ENCODE results near the gene GLYATL1B. TPM values are rescaled to one million over a fixed set of nuclear protein-coding genes. Genes with fewer than 3 reads are reported as not detected.
"Not testable (repeated sequence)": the region's sequence is repeated elsewhere in the genome, so short reads cannot be mapped to it uniquely, and the experiment has no call there.

Gene GLYATL1B
- polyA plus RNA-seq, 2 of the 4 experiments (the other 2 are of a cell fraction), result not detected

DNA sequence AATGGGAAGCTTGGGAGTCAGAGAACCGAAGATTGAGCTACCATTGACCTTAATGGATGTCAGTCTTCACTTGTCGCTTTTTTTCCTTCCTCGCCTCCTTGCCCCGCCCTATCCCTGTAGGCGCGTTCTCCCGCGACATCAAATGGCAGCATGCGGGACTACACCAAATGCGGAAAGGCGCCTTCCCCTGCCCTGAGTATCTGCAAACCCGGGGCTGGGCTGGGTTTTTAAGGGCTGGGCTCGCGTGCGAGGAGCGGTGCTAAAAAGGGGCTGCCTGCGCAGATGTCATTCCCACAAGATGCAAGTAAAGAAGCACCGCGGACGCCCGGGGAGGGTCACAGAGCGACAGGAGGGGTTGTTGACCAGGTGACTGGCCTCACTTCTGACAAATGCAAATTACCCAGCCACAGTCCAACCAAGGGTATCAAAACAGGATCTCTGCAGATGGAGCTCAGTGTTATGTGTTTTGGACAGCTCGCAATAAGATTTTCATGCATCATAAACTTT lies 16.2 kb downstream of the GLYATL1B start:
- ChIA-PET CTCF (interaction anchor here (0.7 to 4.7 kb wide), 5 partner anchors 34 to 327 kb away, joined by 3 to 15 read pairs (median 5); no protein-coding TSS in a partner anchor), POLR2A (no interaction called here)
- WGBS (ENCODE audit: missing lambda C conversion rate), result 16% methylated on average over 23 of the region's 23 CpGs
- TF ChIP-seq CTCF (IDR thresholded peaks at IDR 0.05) (peak; percentile 29; the same call in 2 of the 3 replicates), MAX (IDR thresholded peaks at IDR 0.05) (peak; percentile 85), E2F6 (IDR thresholded peaks at IDR 0.05; ENCODE audit: borderline replicate concordance, low read depth) (peak; percentile 66), RAD21 (conservative IDR thresholded peaks at IDR 0.05 in 1 of 2, IDR thresholded peaks at IDR 0.05 in 1 of 2) (peak; percentile 39 to 56; a peak in 4 of 5 replicates), RNF2 (IDR thresholded peaks at IDR 0.05; ENCODE audit: borderline replicate concordance, low read depth) (no peak)
- Histone ChIP-seq H3K27ac (peak overlapping the region; percentile 44 to 46; a peak in 2 of 6 replicates), H3K4me1 (peaks cover 8% of the 10 kb centered on the region; the same call in 2 of the 3 replicates), H3K9me3 (no peaks in the 10 kb centered on the region), H3K4me3 (peak overlapping the region; percentile 49), H3K4me2 (peak overlapping the region; percentile 97)
- FAIRE-seq, result no peak
- ATAC-seq, result peak; percentile 60 to 69
- peak; percentile 57 to 78 for DNase-seq (ENCODE audit: low read depth in 1 of 2, low spot score in 1 of 2)

DNA sequence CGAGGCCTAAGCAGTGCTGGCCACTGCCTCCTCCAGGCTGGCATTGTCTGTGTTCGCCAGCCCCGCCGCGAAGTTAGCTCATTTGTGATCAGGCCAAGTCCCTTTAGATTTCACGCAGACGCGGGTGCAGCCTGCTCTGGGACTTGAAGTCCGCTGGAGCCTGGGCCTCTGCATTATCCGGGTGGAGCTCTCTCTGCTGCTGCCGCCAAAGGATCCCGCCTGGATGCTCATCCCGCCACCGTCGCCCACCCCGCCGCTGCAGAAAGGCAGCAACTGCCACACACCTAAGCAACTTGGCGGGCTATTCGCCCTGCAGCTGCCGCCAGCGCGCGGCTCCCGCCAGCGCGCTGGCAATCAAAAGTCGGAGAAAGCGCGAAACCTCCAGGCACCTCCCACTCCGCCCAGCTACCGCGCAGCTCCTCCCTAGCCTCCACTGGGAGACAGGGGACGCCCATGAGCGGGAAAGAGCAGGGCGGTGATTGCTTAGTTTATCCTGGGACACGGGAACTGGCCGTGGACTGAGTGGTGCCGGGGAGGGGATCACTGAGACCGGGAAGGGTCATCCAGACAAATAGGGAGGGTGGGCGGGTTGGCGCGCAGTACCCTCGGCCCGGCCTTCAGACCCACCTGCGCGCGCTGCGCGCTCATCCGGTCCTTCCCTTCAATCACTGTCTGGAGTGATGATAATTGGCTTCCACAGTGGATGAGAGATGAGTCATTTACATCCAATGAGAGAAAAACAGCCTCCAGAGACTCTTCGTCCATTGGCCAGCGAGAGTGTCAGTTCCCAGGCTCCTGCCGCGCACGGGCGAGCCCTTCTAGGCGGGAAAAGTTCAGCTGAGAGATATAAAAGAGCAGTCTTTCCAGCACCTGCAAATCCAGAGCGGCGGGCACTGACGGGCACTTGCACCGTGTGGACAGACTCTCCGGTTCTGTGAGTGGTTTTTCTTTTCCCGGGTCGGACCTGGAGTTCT lies 20.5 kb downstream of the GLYATL1B start, which contains the start of gene FAM111B:
TSS of gene FAM111B (plus strand) at position 875 of the 974 bp plus-strand sequence. CDS start 2,389 bp downstream, outside the sequence.
- peak; percentile 96 to 98 for ATAC-seq
- CTCF ChIA-PET, result interaction anchor here (0.6 to 2.4 kb wide), 8 partner anchors 9 to 477 kb away, joined by 3 to 19 read pairs (median 4); no protein-coding TSS in a partner anchor

GRCh38 chr11:59107721-59108120 lies 21.6 kb downstream of the GLYATL1B start:
- H3K4me1 ChIP-seq, result peaks cover 12% of the 10 kb centered on the region
- peak overlapping the region; percentile 67 for H3K4me3 ChIP-seq
- H3K27ac ChIP-seq, result peak overlapping the region; percentile 51 to 80; a peak in 5 of 6 replicates
- CTCF ChIA-PET, result interaction anchor here (0.8 to 2.4 kb wide), 4 partner anchors 10 to 51 kb away, joined by 3 to 19 read pairs (median 6); no protein-coding TSS in a partner anchor
- WGBS (ENCODE audit: missing lambda C conversion rate), result 54% methylated on average over 10 of the region's 10 CpGs
- H3K4me2 ChIP-seq, result peak overlapping the region; percentile 93
- DNase-seq (ENCODE audit: low read depth in 1 of 2, low spot score in 1 of 2); FAIRE-seq; H3K9me3 ChIP-seq; ATAC-seq; POLR2A ChIA-PET: not testable (repeated sequence)

More for the DNA sequence above, 20.5 kb downstream of the GLYATL1B start, which contains the start of gene FAM111B:
- Histone ChIP-seq H3K9me3 (no peaks in the 10 kb centered on the region), H3K4me2 (peak within 1 kb of the TSS; percentile 93), H3K4me1 (peaks cover 19% of the 10 kb centered on the region), H3K4me3 (peak within 1 kb of the TSS; percentile 67), H3K27ac (peak within 1 kb of the TSS; percentile 69 to 80)
- TF ChIP-seq MAX (IDR thresholded peaks at IDR 0.05), result peak; percentile 88
- TF ChIP-seq PBX3 (IDR thresholded peaks at IDR 0.05), result peak; percentile 91
- peak in 1 of 2 experiments; percentile 49; a peak in 1 of 5 replicates for TF ChIP-seq JUN (IDR thresholded peaks at IDR 0.05)
- TF ChIP-seq JUNB (IDR thresholded peaks at IDR 0.05), result no peak
- peak; percentile 38; the same call in 1 of the 2 replicates for TF ChIP-seq FOSL2 (IDR thresholded peaks at IDR 0.05)
- peak; percentile 84 for TF ChIP-seq FOSL2 (CRISPR knock-in tag; IDR thresholded peaks at IDR 0.05)
- TF ChIP-seq KDM5A (IDR thresholded peaks at IDR 0.05), result no peak
- TF ChIP-seq E2F6 (IDR thresholded peaks at IDR 0.05; ENCODE audit: borderline replicate concordance, low read depth), result peak; percentile 96
- TF ChIP-seq, protein P1, sequence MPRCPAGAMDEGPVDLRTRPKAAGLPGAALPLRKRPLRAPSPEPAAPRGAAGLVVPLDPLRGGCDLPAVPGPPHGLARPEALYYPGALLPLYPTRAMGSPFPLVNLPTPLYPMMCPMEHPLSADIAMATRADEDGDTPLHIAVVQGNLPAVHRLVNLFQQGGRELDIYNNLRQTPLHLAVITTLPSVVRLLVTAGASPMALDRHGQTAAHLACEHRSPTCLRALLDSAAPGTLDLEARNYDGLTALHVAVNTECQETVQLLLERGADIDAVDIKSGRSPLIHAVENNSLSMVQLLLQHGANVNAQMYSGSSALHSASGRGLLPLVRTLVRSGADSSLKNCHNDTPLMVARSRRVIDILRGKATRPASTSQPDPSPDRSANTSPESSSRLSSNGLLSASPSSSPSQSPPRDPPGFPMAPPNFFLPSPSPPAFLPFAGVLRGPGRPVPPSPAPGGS (IDR thresholded peaks at IDR 0.05), result 0 out of 3 replicates have a peak, but pooled peaks have one; percentile 28
- peak; percentile 89 to 94 for DNase-seq (ENCODE audit: low read depth in 1 of 2, low spot score in 1 of 2)
- POLR2A ChIA-PET, result no interaction called here
- 4% methylated on average over 39 of the region's 64 CpGs for WGBS (ENCODE audit: missing lambda C conversion rate)
- FAIRE-seq, result no peak
